Measurements from ENCODE around the gene USP22. TPM values are rescaled to one million over a fixed set of nuclear protein-coding genes. Genes with fewer than 3 reads are reported as not detected.

The USP22 gene
- total and polyA plus RNA-seq, 9 donors: 75.2 to 246 (median 197) TPM

DNA sequence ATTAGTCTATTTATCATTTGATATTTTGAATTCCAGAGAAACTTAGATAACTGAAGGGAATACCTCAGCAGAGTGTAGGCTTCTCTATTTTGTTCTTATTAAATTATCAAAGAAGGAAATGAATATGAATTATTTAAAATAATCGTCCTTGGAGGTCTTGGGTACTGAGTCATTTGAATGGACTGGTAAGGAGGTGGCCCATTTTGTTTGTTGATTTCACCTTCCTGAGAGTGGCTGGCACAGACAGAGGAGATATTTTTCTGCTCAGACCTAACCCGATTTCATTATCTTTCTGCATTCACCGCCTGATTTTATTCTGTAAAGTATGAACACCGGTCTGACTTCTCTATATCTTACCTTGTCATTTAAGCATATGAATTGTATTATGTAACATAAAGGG, 88.0 kb downstream of the USP22 start:
- no peak overlapping the region for H3K4me3 ChIP-seq

GRCh38 chr17:20952183-20952582, 90.6 kb downstream of the USP22 start:
- WGBS, 3 donors: 85 to 90% (median 85%) methylated on average over 7 of the region's 7 CpGs
- TF ChIP-seq EP300 (IDR thresholded peaks at IDR 0.05) (no peak), POLR2A (IDR thresholded peaks at IDR 0.05) (no peak), CTCF (IDR thresholded peaks at IDR 0.05) (no peak)

More for the DNA sequence above, 88.0 kb downstream of the USP22 start:
- Histone ChIP-seq H3K4me1 (ENCODE audit: insufficient read depth) (no peaks in the 10 kb centered on the region), H3K36me3 (no peaks in the 10 kb centered on the region), H3K9me3 (no peaks in the 10 kb centered on the region), H3K27me3 (no peaks in the 10 kb centered on the region), H3K27ac (no peak overlapping the region)
- intact Hi-C loops (cut with DNase I): no loop called here
- no peak for DNase-seq
- 9 to 28% (median 12%) methylated on average over 4 of the region's 4 CpGs for WGBS, 3 donors
- no peak for TF ChIP-seq EP300 (IDR thresholded peaks at IDR 0.05)
- no peak for TF ChIP-seq CTCF (IDR thresholded peaks at IDR 0.05)
- TF ChIP-seq POLR2A (IDR thresholded peaks at IDR 0.05): no peak

More at GRCh38 chr17:20952183-20952582, 90.6 kb downstream of the USP22 start:
- Histone ChIP-seq H3K27me3 (no peaks in the 10 kb centered on the region), H3K9me3 (no peaks in the 10 kb centered on the region), H3K4me1 (ENCODE audit: insufficient read depth) (no peaks in the 10 kb centered on the region), H3K4me3 (no peak overlapping the region), H3K27ac (no peak overlapping the region), H3K36me3 (no peaks in the 10 kb centered on the region)
- DNase-seq: no peak
- intact Hi-C loops (cut with DNase I): no loop called here

Small RNAs within 50 kb of the gene (small RNA-seq; reads per million reads assigned to genes)
- not detected for gene AC087393.1

Other genes with a start within 250 kb of the USP22 start
- 10 to 100 TPM; 10.7 to 27.9 (median 13.6) TPM for gene DHRS7B, start 84.0 kb upstream of the USP22 start, total RNA-seq
- 10 to 100 TPM; 19.2 to 28.3 TPM for gene DHRS7B, start 84.0 kb upstream of the USP22 start, polyA plus RNA-seq
- 10 to 100 TPM; 10.5 to 18.5 (median 15.8) TPM for gene TMEM11, start 171.2 kb upstream of the USP22 start, total RNA-seq
- gene TMEM11, start 171.2 kb upstream of the USP22 start, polyA plus RNA-seq: 10 to 100 TPM; 17.1 to 20.0 TPM
- gene NATD1, start 210.4 kb upstream of the USP22 start, total RNA-seq: 1 to 10 TPM; 2.8 to 9.0 (median 5.2) TPM
- gene NATD1, start 210.4 kb upstream of the USP22 start, polyA plus RNA-seq: 1 to 10 TPM; 6.2 to 6.7 TPM
- 10 to 100 TPM in 6 of 7 donors, 1 to 10 TPM in 1; 9.1 to 45.5 (median 18.9) TPM for gene MAP2K3, start 241.7 kb upstream of the USP22 start, total RNA-seq
- 10 to 100 TPM in 1 of 2 donors, 1 to 10 TPM in 1; 9.5 to 11.1 TPM for gene MAP2K3, start 241.7 kb upstream of the USP22 start, polyA plus RNA-seq